GM23338 (cell line): ENCODE measurements around the gene SERPINI1. TPM values are rescaled to one million over a fixed set of nuclear protein-coding genes. Genes with fewer than 3 reads are reported as not detected.

Experiments used
- ATAC-seq: fragments of 200-7000 bp; cut with Tn5 transposase; 3 replicates; pipeline ENCODE4 v1.9.1; 2020
- DNase-seq: peaks from one replicate; pipeline ENCODE4 v3.0.0-alpha.2; 2015; ENCODE audit warnings: low spot score
- H2AFZ ChIP-seq: fragments of 200-600 bp; sonication (generic); 2 replicates; pipeline ENCODE4 v1.8.0; 2016; ENCODE audit warnings: antibody characterized with exemption, mild to moderate bottlenecking, moderate library complexity
- H3F3A ChIP-seq: fragments of 200-600 bp; sonication (generic); replicated peaks from 2 replicates; pipeline ENCODE4 v1.8.0; 2017; ENCODE audit warnings: antibody characterized with exemption, mixed run types, low read depth
- H3K27ac ChIP-seq: fragments of 200-600 bp; sonication (generic); 2 replicates; pipeline ENCODE4 v1.6.1; 2016; ENCODE audit warnings: low read depth
- H3K27me3 ChIP-seq: fragments of 200-600 bp; sonication (generic); 2 replicates; pipeline ENCODE4 v1.8.0; 2016; ENCODE audit warnings: mild to moderate bottlenecking, mixed run types, moderate library complexity; ENCODE audit not compliant: insufficient read depth
- H3K36me3 ChIP-seq: fragments of 200-600 bp; sonication (generic); 2 replicates; pipeline ENCODE4 v1.8.0; 2016; ENCODE audit warnings: mild to moderate bottlenecking; ENCODE audit not compliant: insufficient read depth
- H3K4me1 ChIP-seq: fragments of 200-600 bp; sonication (generic); 2 replicates; pipeline ENCODE4 v1.8.0; 2016; ENCODE audit warnings: mild to moderate bottlenecking, moderate library complexity; ENCODE audit not compliant: insufficient read depth
- H3K4me2 ChIP-seq: fragments of 200-600 bp; sonication (generic); 2 replicates; pipeline ENCODE4 v1.7.1; 2017; ENCODE audit warnings: mixed run types
- H3K4me3 ChIP-seq: fragments of 200-600 bp; sonication (generic); 2 replicates; pipeline ENCODE4 v1.6.1; 2016; ENCODE audit warnings: mixed run types
- H3K79me2 ChIP-seq: fragments of 200-600 bp; sonication (generic); replicated peaks from 2 replicates; pipeline ENCODE4 v1.8.0; 2017; ENCODE audit warnings: mild to moderate bottlenecking; ENCODE audit not compliant: insufficient read depth
- H3K9me2 ChIP-seq: fragments of 200-600 bp; sonication (generic); 2 replicates; pipeline ENCODE4 v1.8.0; 2017; ENCODE audit not compliant: insufficient read depth
- H4K20me1 ChIP-seq: fragments of 200-600 bp; sonication (generic); replicated peaks from 2 replicates; pipeline ENCODE4 v1.8.0; 2017; ENCODE audit warnings: mild to moderate bottlenecking; ENCODE audit not compliant: insufficient read depth
- H3K27ac Mint-ChIP-seq: 2 replicates; pipeline ENCODE4 v1.8.0; 2020; ENCODE audit warnings: inconsistent platforms, mild to moderate bottlenecking, moderate library complexity, mixed read lengths
- H3K27me3 Mint-ChIP-seq: 3 replicates; pipeline ENCODE4 v1.8.0; 2022; ENCODE audit warnings: low read depth, mild to moderate bottlenecking, moderate library complexity, mixed read lengths, inconsistent platforms; ENCODE audit not compliant: insufficient read depth, poor library complexity
- H3K36me3 Mint-ChIP-seq: 3 replicates; pipeline ENCODE4 v1.8.0; 2021; ENCODE audit warnings: low read depth, mild to moderate bottlenecking, inconsistent platforms, moderate library complexity, mixed read lengths
- H3K4me1 Mint-ChIP-seq: 3 replicates; pipeline ENCODE4 v1.8.0; 2020; ENCODE audit warnings: mild to moderate bottlenecking, inconsistent platforms, mixed read lengths
- H3K4me3 Mint-ChIP-seq: 3 replicates; pipeline ENCODE4 v1.8.0; 2021; ENCODE audit warnings: moderate library complexity, mild to moderate bottlenecking, inconsistent platforms, mixed read lengths
- H3K9me3 Mint-ChIP-seq: 3 replicates; pipeline ENCODE4 v1.8.0; 2020; ENCODE audit warnings: moderate library complexity, mild to moderate bottlenecking, inconsistent platforms, mixed read lengths
- CREB1 ChIP-seq: fragments of 250-450 bp; sonication (Bioruptor Pico); IDR thresholded peaks from 2 replicates; pipeline ENCODE4 v1.5.0; 2020; ENCODE audit warnings: low read depth, mild to moderate bottlenecking, moderate library complexity
- CTCF ChIP-seq, 2 experiments: fragments of 200-600 bp in 1 of 2; sonication (generic) in 1 of 2; conservative IDR thresholded peaks; 2 replicates each; pipeline versions ENCODE4 v1.5.1 to v1.6.1; 2016 to 2017; ENCODE audit warnings: antibody characterized with exemption in 2 of 2, low read depth in 2 of 2, mild to moderate bottlenecking in 2 of 2, moderate library complexity in 1 of 2
- ETS1 ChIP-seq: IDR thresholded peaks from 2 replicates; pipeline ENCODE4 v1.6.1; 2016; ENCODE audit warnings: antibody characterized with exemption
- EZH2 ChIP-seq: fragments of 200-600 bp; sonication (generic); IDR thresholded peaks from one replicate; pipeline ENCODE4 v1.8.0; 2017; ENCODE audit warnings: antibody characterized with exemption, mild to moderate bottlenecking, low read depth; ENCODE audit not compliant: unreplicated experiment
- JUNB ChIP-seq: IDR thresholded peaks from one replicate; pipeline ENCODE4 v1.6.1; 2016; ENCODE audit warnings: antibody characterized with exemption; ENCODE audit not compliant: unreplicated experiment
- REST ChIP-seq: IDR thresholded peaks from one replicate; pipeline ENCODE4 v1.6.1; 2018; ENCODE audit warnings: antibody characterized with exemption; ENCODE audit not compliant: unreplicated experiment
- ZNF331 ChIP-seq: fragments of 250-450 bp; sonication (Bioruptor Pico); IDR thresholded peaks from 2 replicates; pipeline ENCODE4 v1.5.0; 2020; ENCODE audit warnings: low read depth, mild to moderate bottlenecking, moderate library complexity
- ZNF462 ChIP-seq: fragments of 250-450 bp; sonication (Bioruptor Pico); IDR thresholded peaks from 2 replicates; pipeline ENCODE4 v1.5.0; 2020; ENCODE audit warnings: mild to moderate bottlenecking, moderate library complexity
- polyA plus RNA-seq: library from polyadenylated mRNA; unstranded; fragments of >200 nt; fragmentation: Nextera tagmentation; extraction: Ambion mirVana; gene quantifications from 2 replicates; pipeline ENCODE4 v1.2.1, GENCODE V29; 2016
- total RNA-seq: library from RNA; depleted of rRNA; stranded (reverse); fragments of >200 nt; shearing (Covaris generic); gene quantifications from 2 replicates; pipeline ENCODE4 v1.2.3, GENCODE V29; 2014

SERPINI1 gene
- total and polyA plus RNA-seq, 2 experiments from 2014 or later, result 9.2 to 26.6 TPM

GRCh38 chr3:167808910-167809309, 73.4 kb downstream of the SERPINI1 start (continued):
- no peak for TF ChIP-seq REST
- TF ChIP-seq CTCF (conservative IDR thresholded peaks at IDR 0.05; ENCODE audit: low read depth in 2 of 2), result no peak
- no peak for TF ChIP-seq ZNF331

GRCh38 chr3:167810236-167810635, 74.7 kb downstream of the SERPINI1 start:
- H3K4me2 ChIP-seq, result no peak overlapping the region
- TF ChIP-seq CREB1 (no peak), EZH2 (no peak)
- H3K79me2 ChIP-seq, result no peaks in the 10 kb centered on the region
- H4K20me1 ChIP-seq, result no peaks in the 10 kb centered on the region
- no peak overlapping the region for H3K4me3 ChIP-seq
- no peak overlapping the region for H2AFZ ChIP-seq
- H3F3A ChIP-seq, result no peaks in the 10 kb centered on the region
- H3K27me3 ChIP-seq, result no peaks in the 10 kb centered on the region
- no peaks in the 10 kb centered on the region for H3K36me3 Mint-ChIP-seq
- no peaks in the 10 kb centered on the region for H3K4me1 Mint-ChIP-seq
- ATAC-seq (no peak), DNase-seq (no peak)
- H3K9me2 ChIP-seq, result no peaks in the 10 kb centered on the region
- no peak overlapping the region for H3K27ac ChIP-seq
- no peaks in the 10 kb centered on the region for H3K36me3 ChIP-seq
- H3K9me3 Mint-ChIP-seq, result no peaks in the 10 kb centered on the region
- H3K4me3 Mint-ChIP-seq, result no peak overlapping the region
- H3K27me3 Mint-ChIP-seq, result no peaks in the 10 kb centered on the region
- H3K27ac Mint-ChIP-seq, result no peak overlapping the region
- no peaks in the 10 kb centered on the region for H3K4me1 ChIP-seq

GRCh38 chr3:167811031-167811430, 75.5 kb downstream of the SERPINI1 start:
- no peak overlapping the region for H3K4me2 ChIP-seq
- no peak overlapping the region for H3K4me3 ChIP-seq
- H3K4me3 Mint-ChIP-seq, result no peak overlapping the region
- H3K9me2 ChIP-seq, result no peaks in the 10 kb centered on the region
- H3F3A ChIP-seq, result no peaks in the 10 kb centered on the region
- H3K9me3 Mint-ChIP-seq, result no peaks in the 10 kb centered on the region
- H3K27ac ChIP-seq, result no peak overlapping the region
- no peaks in the 10 kb centered on the region for H3K27me3 ChIP-seq
- H3K79me2 ChIP-seq, result no peaks in the 10 kb centered on the region
- no peaks in the 10 kb centered on the region for H3K4me1 Mint-ChIP-seq
- H3K36me3 ChIP-seq, result no peaks in the 10 kb centered on the region
- no peaks in the 10 kb centered on the region for H3K4me1 ChIP-seq
- no peaks in the 10 kb centered on the region for H3K36me3 Mint-ChIP-seq
- H2AFZ ChIP-seq, result no peak overlapping the region
- no peaks in the 10 kb centered on the region for H3K27me3 Mint-ChIP-seq
- DNase-seq, result no peak
- H3K27ac Mint-ChIP-seq, result no peak overlapping the region
- no peaks in the 10 kb centered on the region for H4K20me1 ChIP-seq
- no peak for ATAC-seq
- no peak for TF ChIP-seq EZH2
- TF ChIP-seq JUNB, result no peak
- TF ChIP-seq ETS1, result no peak
- TF ChIP-seq ZNF462 (CRISPR knock-in tag), result no peak
- TF ChIP-seq CREB1, result no peak
